Activated T-cell treated with anti-CD3 and anti-CD28 coated beads for 4 hours (primary cell): ENCODE results near the gene CAPN13.

Source experiments
- DNase-seq: peaks from one replicate; pipeline ENCODE4 v3.0.0-alpha.2; 2020

CAPN13 gene

GRCh38 chr2:30807249-30807648 is at the start of gene CAPN13:
Gene CAPN13, minus strand, starts transcription at chr2:30807446. Its CDS starts 20,121 bp downstream, at chr2:30787325.
- DNase-seq, result no peak

GRCh38 chr2:30847841-30848240 is 40.6 kb upstream of the CAPN13 start:
- no peak for DNase-seq

GRCh38 chr2:30847329-30847728 is 40.1 kb upstream of the CAPN13 start:
- no peak for DNase-seq

GRCh38 chr2:30828586-30828985 is 21.3 kb upstream of the CAPN13 start:
- DNase-seq, result no peak

- no peak for DNase-seq
Measured at GRCh38 chr2:30826916-30827315, 19.7 kb upstream of the CAPN13 start.

- DNase-seq, result no peak
Measured at GRCh38 chr2:30826481-30826880, 19.2 kb upstream of the CAPN13 start.

- no peak for DNase-seq
Measured at GRCh38 chr2:30823452-30823851, 16.2 kb upstream of the CAPN13 start.

- DNase-seq, result no peak
Measured at GRCh38 chr2:30821960-30822359, 14.7 kb upstream of the CAPN13 start.

- no peak for DNase-seq
Measured at GRCh38 chr2:30820381-30821055, 13.3 kb upstream of the CAPN13 start.

- DNase-seq, result no peak
Measured at GRCh38 chr2:30809938-30810337, 2.7 kb upstream of the CAPN13 start.

- no peak for DNase-seq
Measured at GRCh38 chr2:30808695-30809094, 1.4 kb upstream of the CAPN13 start.

GRCh38 chr2:30803281-30803680 is 4.0 kb downstream of the CAPN13 start:
- no peak for DNase-seq

GRCh38 chr2:30802611-30803010 is 4.6 kb downstream of the CAPN13 start:
- no peak for DNase-seq

GRCh38 chr2:30801821-30802455 is 5.3 kb downstream of the CAPN13 start:
- DNase-seq, result no peak

GRCh38 chr2:30800159-30800558 is 7.1 kb downstream of the CAPN13 start:
- no peak for DNase-seq

- DNase-seq, result no peak
Measured at GRCh38 chr2:30799366-30799765, 7.9 kb downstream of the CAPN13 start.

- DNase-seq, result no peak
Measured at GRCh38 chr2:30798536-30798991, 8.7 kb downstream of the CAPN13 start.

- no peak for DNase-seq
Measured at GRCh38 chr2:30797381-30798015, 9.7 kb downstream of the CAPN13 start.

GRCh38 chr2:30796699-30797098 is 10.5 kb downstream of the CAPN13 start:
- no peak for DNase-seq

- no peak for DNase-seq
Measured at GRCh38 chr2:30792521-30792920, 14.7 kb downstream of the CAPN13 start.

- DNase-seq, result no peak
Measured at GRCh38 chr2:30790879-30791278, 16.4 kb downstream of the CAPN13 start.

- no peak for DNase-seq
Measured at GRCh38 chr2:30789670-30790210, 17.5 kb downstream of the CAPN13 start.

GRCh38 chr2:30786923-30787685 is 20.1 kb downstream of the CAPN13 start:
- DNase-seq, result no peak
